Measurements from ENCODE around the gene SHROOM3. TPM values are rescaled to one million over a fixed set of nuclear protein-coding genes. Genes with fewer than 3 reads are reported as not detected.

The SHROOM3 gene
- total RNA-seq, 2 experiments from 2014 or later = not detected

DNA sequence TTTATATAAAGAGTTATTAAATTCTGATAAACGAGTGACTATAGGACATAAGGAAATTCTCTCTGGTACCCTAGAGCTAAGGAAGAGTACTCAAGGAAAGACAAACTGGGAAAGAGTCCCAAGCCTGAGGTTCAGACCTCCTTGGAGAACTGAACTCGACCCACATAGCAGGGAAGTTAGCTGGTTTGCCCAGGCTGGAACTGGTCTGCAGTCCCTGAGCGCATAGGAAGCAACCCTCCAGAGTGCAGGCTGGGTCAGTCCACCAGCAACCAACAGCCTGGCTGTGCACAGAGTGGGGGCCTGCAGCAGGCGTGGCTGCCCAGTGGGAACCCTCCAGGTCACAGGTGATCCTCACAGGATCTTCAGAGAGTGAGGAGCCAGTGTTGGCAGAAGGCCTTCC is 348.8 kb downstream of the SHROOM3 start:
- Mint-ChIP-seq H3K36me3 (ENCODE audit: low read depth) (no peaks in the 10 kb centered on the region), H3K4me1 (peaks cover 6% of the 10 kb centered on the region)

DNA sequence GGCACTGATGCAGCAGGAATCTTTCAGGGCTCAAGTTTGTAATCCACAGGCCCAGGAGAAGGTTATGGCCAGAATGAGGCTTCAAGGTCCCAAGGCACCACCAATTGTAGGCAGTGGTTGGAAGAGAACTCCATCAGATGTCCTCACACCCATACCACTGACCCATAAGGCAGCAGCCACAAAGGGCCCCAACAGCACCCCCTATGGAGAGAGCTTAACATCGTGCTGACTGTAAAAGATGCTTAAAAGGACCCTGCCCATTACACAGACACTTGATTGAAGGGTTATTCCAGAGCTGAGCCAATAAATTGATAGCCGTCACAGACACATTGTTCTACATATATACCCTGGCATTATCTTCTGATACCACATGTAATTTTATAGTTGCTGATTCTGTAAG is 349.2 kb downstream of the SHROOM3 start:
- ChIA-PET POLR2A (no interaction called here), CTCF (no interaction called here)
- Mint-ChIP-seq H3K27ac (no peak overlapping the region), H3K4me3 (no peak overlapping the region), H3K9me3 (no peaks in the 10 kb centered on the region), H3K4me1 (peaks cover 6% of the 10 kb centered on the region), H3K36me3 (ENCODE audit: low read depth) (no peaks in the 10 kb centered on the region), H3K27me3 (no peaks in the 10 kb centered on the region)
- no peak for DNase-seq

More for the DNA sequence above, 348.8 kb downstream of the SHROOM3 start:
- no peak for DNase-seq
- CTCF ChIA-PET = no interaction called here
- POLR2A ChIA-PET = no interaction called here
- no peaks in the 10 kb centered on the region for H3K27me3 Mint-ChIP-seq
- H3K27ac Mint-ChIP-seq = no peak overlapping the region
- H3K4me3 Mint-ChIP-seq = no peak overlapping the region
- no peaks in the 10 kb centered on the region for H3K9me3 Mint-ChIP-seq

DNA sequence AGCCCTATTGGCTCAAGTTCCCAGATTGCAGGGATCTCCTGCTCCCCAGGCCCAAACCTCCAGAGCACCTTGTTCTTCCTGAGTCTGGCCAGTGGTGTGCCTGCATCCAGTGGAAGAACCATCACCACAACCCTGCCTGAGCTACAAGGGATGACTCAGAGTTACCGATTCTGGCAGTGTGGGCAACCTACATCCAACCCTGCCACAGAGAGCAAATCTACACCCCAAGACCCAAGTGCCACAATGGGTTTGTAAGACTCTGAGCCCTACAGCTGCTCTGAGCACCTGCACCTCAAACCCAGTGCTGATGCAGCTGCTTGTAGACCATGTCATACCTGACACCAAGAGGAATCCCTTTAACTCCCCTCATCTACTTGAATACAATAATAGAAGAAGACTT is 352.9 kb downstream of the SHROOM3 start:
- no peak overlapping the region for H3K4me3 Mint-ChIP-seq
- no peaks in the 10 kb centered on the region for H3K27me3 Mint-ChIP-seq
- DNase-seq = no peak
- no peak overlapping the region for H3K27ac Mint-ChIP-seq
- ChIA-PET CTCF (interaction anchor here (0.6 kb wide), 1 partner anchor 277 kb away, joined by 5 read pairs; no protein-coding TSS in a partner anchor), POLR2A (no interaction called here)
- H3K9me3 Mint-ChIP-seq = no peaks in the 10 kb centered on the region
- H3K36me3 Mint-ChIP-seq (ENCODE audit: low read depth) = no peaks in the 10 kb centered on the region
- no peaks in the 10 kb centered on the region for H3K4me1 Mint-ChIP-seq

GRCh38 chr4:76790377-76790776 is 355.3 kb downstream of the SHROOM3 start:
- no peaks in the 10 kb centered on the region for H3K4me1 Mint-ChIP-seq
- no peaks in the 10 kb centered on the region for H3K36me3 Mint-ChIP-seq (ENCODE audit: low read depth)
- CTCF ChIA-PET = interaction anchor here (0.7 kb wide), 2 partner anchors 61 to 642 kb away, joined by 3 to 5 read pairs; partner anchors contain the start of gene NUP54
- POLR2A ChIA-PET = no interaction called here
- H3K9me3 Mint-ChIP-seq = no peaks in the 10 kb centered on the region
- no peak overlapping the region for H3K4me3 Mint-ChIP-seq
- no peak for DNase-seq
- H3K27ac Mint-ChIP-seq = no peak overlapping the region
- no peaks in the 10 kb centered on the region for H3K27me3 Mint-ChIP-seq

GRCh38 chr4:76791479-76791878 is 356.4 kb downstream of the SHROOM3 start:
- H3K27ac Mint-ChIP-seq = no peak overlapping the region
- DNase-seq = no peak
- H3K27me3 Mint-ChIP-seq = no peaks in the 10 kb centered on the region
- no peaks in the 10 kb centered on the region for H3K36me3 Mint-ChIP-seq (ENCODE audit: low read depth)
- ChIA-PET CTCF (no interaction called here), POLR2A (no interaction called here)
- H3K4me3 Mint-ChIP-seq = no peak overlapping the region
- no peaks in the 10 kb centered on the region for H3K4me1 Mint-ChIP-seq
- H3K9me3 Mint-ChIP-seq = no peaks in the 10 kb centered on the region

DNA sequence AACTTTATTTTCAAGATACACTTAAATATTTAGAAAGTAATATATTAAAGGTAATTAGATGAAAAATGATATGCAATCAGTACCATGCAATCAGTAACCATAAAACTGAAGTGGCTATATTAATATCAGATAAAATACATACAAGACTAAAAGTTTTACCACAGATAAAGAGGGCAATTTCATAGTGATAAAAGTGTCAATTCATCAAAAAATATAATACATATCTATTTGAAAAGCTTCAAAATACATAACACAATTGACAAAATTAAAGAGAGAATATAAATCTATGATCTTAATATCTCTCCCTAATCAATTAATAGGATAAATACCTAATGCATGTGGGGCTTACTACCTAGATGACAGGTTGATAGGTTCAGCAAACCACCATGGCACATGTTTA is 357.4 kb downstream of the SHROOM3 start:
- H3K4me1 Mint-ChIP-seq = no peaks in the 10 kb centered on the region
- no peaks in the 10 kb centered on the region for H3K9me3 Mint-ChIP-seq
- ChIA-PET POLR2A (no interaction called here), CTCF (no interaction called here)
- no peak overlapping the region for H3K4me3 Mint-ChIP-seq
- no peak for DNase-seq
- no peaks in the 10 kb centered on the region for H3K27me3 Mint-ChIP-seq
- no peak overlapping the region for H3K27ac Mint-ChIP-seq
- no peaks in the 10 kb centered on the region for H3K36me3 Mint-ChIP-seq (ENCODE audit: low read depth)

- ChIA-PET POLR2A (no interaction called here), CTCF (no interaction called here)
- Mint-ChIP-seq H3K36me3 (ENCODE audit: low read depth) (no peaks in the 10 kb centered on the region), H3K9me3 (no peaks in the 10 kb centered on the region), H3K4me1 (no peaks in the 10 kb centered on the region), H3K27me3 (peaks cover 3% of the 10 kb centered on the region), H3K4me3 (no peak overlapping the region), H3K27ac (no peak overlapping the region)
- no peak for DNase-seq
Measured at GRCh38 chr4:76795243-76795642, 360.2 kb downstream of the SHROOM3 start.

- H3K4me1 Mint-ChIP-seq = no peaks in the 10 kb centered on the region
- no peaks in the 10 kb centered on the region for H3K9me3 Mint-ChIP-seq
- no peak overlapping the region for H3K4me3 Mint-ChIP-seq
- no peaks in the 10 kb centered on the region for H3K36me3 Mint-ChIP-seq (ENCODE audit: low read depth)
- ChIA-PET POLR2A (no interaction called here), CTCF (interaction anchor here (1.2 kb wide), 1 partner anchor 11 kb away, joined by 3 read pairs; no protein-coding TSS in a partner anchor)
- no peak for DNase-seq
- H3K27me3 Mint-ChIP-seq = peaks cover 8% of the 10 kb centered on the region
- H3K27ac Mint-ChIP-seq = no peak overlapping the region
Measured at GRCh38 chr4:76799140-76799539, 364.1 kb downstream of the SHROOM3 start.

- no peaks in the 10 kb centered on the region for H3K36me3 Mint-ChIP-seq (ENCODE audit: low read depth)
- H3K4me3 Mint-ChIP-seq = no peak overlapping the region
- peaks cover 9% of the 10 kb centered on the region for H3K27me3 Mint-ChIP-seq
- H3K9me3 Mint-ChIP-seq = no peaks in the 10 kb centered on the region
- H3K4me1 Mint-ChIP-seq = no peaks in the 10 kb centered on the region
- ChIA-PET POLR2A (no interaction called here), CTCF (interaction anchor here (1.2 kb wide), 1 partner anchor 11 kb away, joined by 3 read pairs; no protein-coding TSS in a partner anchor)
- no peak for DNase-seq
- no peak overlapping the region for H3K27ac Mint-ChIP-seq
Measured at GRCh38 chr4:76799718-76800117, 364.7 kb downstream of the SHROOM3 start.

DNA sequence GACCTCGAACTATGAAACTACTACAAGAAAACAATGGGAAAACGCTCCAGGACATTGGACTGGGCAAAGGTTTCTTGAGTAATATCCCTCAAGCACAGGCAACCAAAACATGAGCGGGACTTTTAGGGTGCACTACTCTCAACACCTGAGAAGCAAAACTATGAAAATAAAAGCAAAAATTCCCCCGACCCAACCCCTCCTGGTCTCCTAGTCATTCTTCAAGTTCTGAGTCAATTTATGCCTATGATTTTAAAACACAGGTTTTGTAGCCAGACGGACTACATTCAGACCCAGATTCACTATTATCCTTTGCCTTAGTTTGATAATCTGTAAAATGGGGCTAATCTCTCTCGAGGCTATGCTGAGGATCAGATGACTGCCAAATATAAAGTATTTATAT is 365.9 kb downstream of the SHROOM3 start:
- POLR2A ChIA-PET = no interaction called here
- H3K27me3 Mint-ChIP-seq = peaks cover 10% of the 10 kb centered on the region
- no peak overlapping the region for H3K27ac Mint-ChIP-seq
- no peaks in the 10 kb centered on the region for H3K4me1 Mint-ChIP-seq
- H3K9me3 Mint-ChIP-seq = no peaks in the 10 kb centered on the region
- CTCF ChIA-PET = no interaction called here
- no peak for DNase-seq
- H3K36me3 Mint-ChIP-seq (ENCODE audit: low read depth) = no peaks in the 10 kb centered on the region
- H3K4me3 Mint-ChIP-seq = no peak overlapping the region

GRCh38 chr4:76801621-76802235 is 366.7 kb downstream of the SHROOM3 start:
- POLR2A ChIA-PET = no interaction called here
- Mint-ChIP-seq H3K36me3 (ENCODE audit: low read depth) (no peaks in the 10 kb centered on the region), H3K4me3 (no peak overlapping the region), H3K9me3 (no peaks in the 10 kb centered on the region), H3K27ac (no peak overlapping the region), H3K27me3 (peaks cover 10% of the 10 kb centered on the region), H3K4me1 (no peaks in the 10 kb centered on the region)
- no peak for DNase-seq
- CTCF ChIA-PET = no interaction called here

DNA sequence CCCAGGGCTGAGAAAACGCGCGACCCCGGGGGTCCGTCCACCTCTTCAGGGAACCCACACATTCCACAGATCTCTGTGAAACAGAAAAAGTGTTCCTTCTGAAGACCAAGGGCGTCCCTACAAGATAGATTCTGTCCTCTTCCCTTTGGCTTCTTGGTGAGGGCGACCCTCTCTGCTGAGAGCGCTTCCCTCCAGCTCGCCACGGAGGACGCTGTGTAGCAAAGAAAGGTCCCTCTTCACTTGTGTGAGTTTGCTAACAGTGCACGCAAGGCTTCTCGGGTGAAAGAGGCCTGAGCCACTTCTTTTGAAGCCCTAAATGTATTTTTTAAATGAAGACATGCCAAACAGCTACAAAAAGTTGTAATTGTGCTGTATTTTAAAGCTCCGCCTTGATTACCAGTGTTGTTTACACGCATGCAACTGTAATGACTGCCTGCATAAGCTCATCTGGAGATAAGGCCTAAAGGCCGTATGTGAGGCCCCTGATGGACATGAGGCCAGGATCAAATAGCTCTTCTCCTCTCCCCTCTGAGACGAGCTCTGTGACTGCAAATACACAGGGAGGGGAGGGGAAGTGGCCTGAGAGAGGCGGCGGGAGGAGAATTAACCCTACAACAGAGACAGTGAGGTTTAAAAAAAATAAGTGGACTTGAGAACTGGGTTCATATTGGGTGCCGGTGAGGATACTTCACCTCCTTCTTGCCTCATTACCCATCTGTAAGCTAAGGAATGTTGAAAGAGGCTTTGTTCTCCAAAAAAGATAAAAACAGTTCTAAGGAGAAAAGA is 367.4 kb downstream of the SHROOM3 start:
- H3K4me1 Mint-ChIP-seq = no peaks in the 10 kb centered on the region
- no peak for DNase-seq
- H3K27me3 Mint-ChIP-seq = peaks cover 10% of the 10 kb centered on the region
- H3K36me3 Mint-ChIP-seq (ENCODE audit: low read depth) = no peaks in the 10 kb centered on the region
- H3K4me3 Mint-ChIP-seq = no peak overlapping the region
- H3K9me3 Mint-ChIP-seq = peaks cover 2% of the 10 kb centered on the region
- CTCF ChIA-PET = no interaction called here
- POLR2A ChIA-PET = no interaction called here
- H3K27ac Mint-ChIP-seq = no peak overlapping the region

DNA sequence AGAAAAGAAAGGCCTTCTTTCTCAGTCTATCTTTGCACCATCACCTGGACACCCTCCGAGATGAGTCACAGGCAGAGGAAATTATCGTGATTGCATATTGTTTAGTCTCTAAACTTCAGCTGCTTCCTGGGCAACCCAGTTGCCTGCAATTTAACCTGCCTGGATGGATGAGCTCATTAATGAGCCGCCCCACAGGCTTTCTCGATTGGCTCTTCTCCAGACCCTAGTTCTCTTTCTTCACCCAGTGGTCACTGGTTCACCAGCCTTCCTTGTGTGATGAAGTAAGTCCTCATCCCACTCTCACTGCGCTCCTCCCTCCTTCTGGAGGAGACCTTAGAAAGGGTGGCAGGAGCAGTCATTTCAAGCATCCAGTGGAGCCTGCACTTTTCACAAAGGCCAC is 368.5 kb downstream of the SHROOM3 start:
- DNase-seq = no peak
- Mint-ChIP-seq H3K4me1 (no peaks in the 10 kb centered on the region), H3K27me3 (peaks cover 10% of the 10 kb centered on the region), H3K27ac (no peak overlapping the region), H3K9me3 (peaks cover 2% of the 10 kb centered on the region), H3K36me3 (ENCODE audit: low read depth) (no peaks in the 10 kb centered on the region), H3K4me3 (no peak overlapping the region)
- ChIA-PET CTCF (no interaction called here), POLR2A (no interaction called here)

DNA sequence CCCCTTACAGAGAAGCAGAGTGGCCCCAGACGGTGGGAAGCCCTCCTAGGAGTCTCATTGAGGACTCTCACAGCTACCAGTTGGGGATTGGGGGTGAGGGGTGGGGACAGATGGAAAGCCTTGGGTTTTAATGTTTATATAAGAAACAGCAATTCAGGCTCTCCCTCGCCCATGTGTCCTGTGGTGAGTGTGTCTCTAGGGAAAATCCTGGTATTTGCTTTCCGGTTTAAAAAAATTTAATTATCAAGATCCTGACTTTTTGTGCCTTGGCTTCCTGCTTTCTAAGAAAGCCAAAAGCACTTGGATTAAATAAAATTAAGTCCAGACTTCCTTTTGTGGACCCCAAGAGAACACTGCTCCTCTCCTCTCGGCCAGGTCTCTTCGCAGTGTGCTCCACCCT is 369.1 kb downstream of the SHROOM3 start:
- H3K27ac Mint-ChIP-seq = no peak overlapping the region
- ChIA-PET POLR2A (no interaction called here), CTCF (no interaction called here)
- peaks cover 10% of the 10 kb centered on the region for H3K27me3 Mint-ChIP-seq
- peaks cover 2% of the 10 kb centered on the region for H3K9me3 Mint-ChIP-seq
- no peak overlapping the region for H3K4me3 Mint-ChIP-seq
- no peaks in the 10 kb centered on the region for H3K4me1 Mint-ChIP-seq
- DNase-seq = no peak
- no peaks in the 10 kb centered on the region for H3K36me3 Mint-ChIP-seq (ENCODE audit: low read depth)
